Left renal cortex interstitium (tissue), 4 donors: ENCODE data around the gene CD200. TPM values are rescaled to one million over a fixed set of nuclear protein-coding genes. Genes with fewer than 3 reads are reported as not detected.
"Not testable (repeated sequence)": the region's sequence is repeated elsewhere in the genome, so short reads cannot be mapped to it uniquely, and the experiment has no call there.

Experiments used
- DNase-seq, 4 donors: peaks; one replicate each; pipeline ENCODE4 v3.0.0-alpha.2; 2013; ENCODE audit warnings: low read depth in 4 of 4, low spot score in 2 of 4, missing footprints in 1 of 4
- polyA plus RNA-seq, 4 donors: library from polyadenylated mRNA; unstranded; fragments of 120-200 nt; gene quantifications; one replicate each; pipeline ENCODE4 v1.2.1, GENCODE V29; 2013; ENCODE audit not compliant: insufficient read length in 4 of 4

Gene CD200
- polyA plus RNA-seq, 4 donors: 34.0 to 41.8 (median 36.5) TPM

GRCh38 chr3:112354642-112355306, 21.8 kb downstream of the CD200 start:
- no peak for DNase-seq

- no peak for DNase-seq
Measured at GRCh38 chr3:112355307-112355687, 22.3 kb downstream of the CD200 start.

GRCh38 chr3:112357930-112358780, 25.2 kb downstream of the CD200 start:
- no peak for DNase-seq

DNA sequence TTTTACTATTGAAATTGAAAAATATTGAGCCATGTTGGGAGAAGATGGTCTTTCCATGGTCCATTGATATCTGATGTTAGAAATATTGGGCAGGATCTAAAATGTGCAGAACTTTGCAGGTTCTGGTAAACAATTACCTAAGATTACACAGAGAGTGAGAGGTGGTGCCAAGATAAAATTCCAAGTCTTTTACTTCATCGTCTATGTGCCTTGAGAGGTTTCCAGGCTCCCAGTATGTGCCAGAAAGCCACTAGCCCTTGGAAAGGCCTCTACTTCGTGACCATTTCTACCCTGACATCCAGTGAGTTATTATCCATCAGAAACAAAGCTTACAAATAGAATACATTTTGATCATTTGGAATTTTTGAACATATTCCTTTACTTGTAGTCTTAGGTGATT, 27.6 kb downstream of the CD200 start:
- DNase-seq: no peak

DNA sequence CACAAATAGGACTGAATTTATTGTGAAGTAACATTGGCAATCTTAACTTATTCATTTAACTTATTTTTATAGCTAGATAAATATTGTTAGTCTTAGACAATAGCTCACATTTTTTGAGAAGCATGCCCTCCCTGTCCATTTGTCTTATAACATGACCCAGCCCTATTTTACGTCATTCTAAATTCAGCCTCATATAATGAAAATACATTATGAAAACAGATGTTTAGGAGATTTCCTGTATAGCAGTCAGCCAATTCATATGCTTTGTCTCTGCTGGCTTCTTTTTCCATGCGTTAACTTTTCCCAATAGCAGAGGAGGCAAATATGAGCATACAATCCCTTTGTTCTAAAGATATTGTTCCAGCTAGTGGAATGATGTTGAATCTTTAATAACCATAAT, 29.3 kb downstream of the CD200 start:
- DNase-seq: no peak

- DNase-seq: no peak
Measured at GRCh38 chr3:112364291-112364690, 31.3 kb downstream of the CD200 start.

DNA sequence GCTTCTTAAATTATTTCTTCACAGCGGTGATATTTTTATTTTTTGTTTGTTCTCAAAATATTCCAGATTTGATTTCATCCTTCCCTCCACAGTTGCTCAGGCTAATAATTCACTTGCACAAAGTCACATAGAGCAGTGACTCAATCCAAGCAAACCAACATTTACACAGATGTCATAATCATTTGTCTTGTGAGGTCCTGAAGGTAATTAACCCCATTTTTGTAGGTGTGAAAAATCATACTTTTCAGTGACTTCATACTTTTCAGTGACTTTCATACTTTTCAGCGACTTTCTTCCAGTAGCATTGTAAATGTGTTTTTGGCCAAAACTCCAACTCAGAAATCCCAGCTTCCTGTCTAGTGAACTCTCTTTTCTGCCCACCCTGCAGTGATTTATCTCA, 32.1 kb downstream of the CD200 start:
- no peak for DNase-seq

GRCh38 chr3:112365636-112366035, 32.7 kb downstream of the CD200 start:
- DNase-seq: no peak

GRCh38 chr3:112366522-112366921, 33.6 kb downstream of the CD200 start:
- no peak for DNase-seq

DNA sequence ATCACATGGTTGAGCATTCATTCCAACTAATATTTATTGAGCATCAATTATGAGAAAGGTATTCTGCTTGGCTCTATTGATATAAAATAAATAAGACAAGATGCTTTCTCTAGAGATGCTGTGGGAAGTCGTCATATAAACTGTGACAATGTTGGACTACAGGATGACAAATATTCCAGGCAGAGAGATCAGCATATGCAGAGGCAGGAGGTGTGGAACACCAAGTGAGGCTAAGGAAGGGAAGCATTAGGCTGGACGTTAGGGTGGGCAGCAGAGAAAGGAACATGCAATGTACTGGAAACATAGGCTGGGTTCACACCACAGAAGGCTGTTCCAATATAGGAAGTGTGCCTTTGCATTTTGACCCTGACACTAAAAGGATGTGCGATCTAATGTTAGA, 38.6 kb downstream of the CD200 start:
- no peak for DNase-seq

GRCh38 chr3:112372396-112372795, 39.4 kb downstream of the CD200 start:
- no peak for DNase-seq

GRCh38 chr3:112373476-112373875, 40.5 kb downstream of the CD200 start:
- no peak for DNase-seq

GRCh38 chr3:112373924-112374323, 41.0 kb downstream of the CD200 start:
- DNase-seq: no peak

GRCh38 chr3:112374333-112374734, 41.4 kb downstream of the CD200 start:
- DNase-seq: no peak

- no peak for DNase-seq
Measured at GRCh38 chr3:112375117-112375516, 42.2 kb downstream of the CD200 start.

- no peak for DNase-seq
Measured at GRCh38 chr3:112376241-112376911, 43.4 kb downstream of the CD200 start.

GRCh38 chr3:112376992-112377391, 44.0 kb downstream of the CD200 start:
- no peak for DNase-seq

GRCh38 chr3:112377568-112378071, 44.7 kb downstream of the CD200 start:
- DNase-seq: peak in 1 of 4 donors; percentile 53

DNA sequence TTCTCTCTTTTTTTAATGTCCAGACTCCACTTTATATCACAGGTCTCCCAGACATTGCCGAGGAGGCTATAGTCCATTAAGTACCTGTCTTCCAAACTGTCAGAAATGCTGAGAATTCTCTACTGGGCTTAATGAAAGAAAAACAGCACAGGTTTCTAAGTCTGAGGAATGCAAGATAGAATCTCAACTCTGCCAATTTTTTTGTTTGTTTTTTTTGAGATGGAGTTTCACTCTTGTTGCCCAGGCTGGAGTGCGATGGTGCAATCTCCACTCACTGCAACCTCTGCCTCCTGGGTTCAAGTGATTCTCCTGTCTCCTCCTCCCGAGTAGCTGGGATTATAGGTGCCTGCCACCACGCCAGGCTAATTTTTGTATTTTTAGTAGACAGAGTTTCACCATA, 45.4 kb downstream of the CD200 start:
- not testable (repeated sequence) for DNase-seq

DNA sequence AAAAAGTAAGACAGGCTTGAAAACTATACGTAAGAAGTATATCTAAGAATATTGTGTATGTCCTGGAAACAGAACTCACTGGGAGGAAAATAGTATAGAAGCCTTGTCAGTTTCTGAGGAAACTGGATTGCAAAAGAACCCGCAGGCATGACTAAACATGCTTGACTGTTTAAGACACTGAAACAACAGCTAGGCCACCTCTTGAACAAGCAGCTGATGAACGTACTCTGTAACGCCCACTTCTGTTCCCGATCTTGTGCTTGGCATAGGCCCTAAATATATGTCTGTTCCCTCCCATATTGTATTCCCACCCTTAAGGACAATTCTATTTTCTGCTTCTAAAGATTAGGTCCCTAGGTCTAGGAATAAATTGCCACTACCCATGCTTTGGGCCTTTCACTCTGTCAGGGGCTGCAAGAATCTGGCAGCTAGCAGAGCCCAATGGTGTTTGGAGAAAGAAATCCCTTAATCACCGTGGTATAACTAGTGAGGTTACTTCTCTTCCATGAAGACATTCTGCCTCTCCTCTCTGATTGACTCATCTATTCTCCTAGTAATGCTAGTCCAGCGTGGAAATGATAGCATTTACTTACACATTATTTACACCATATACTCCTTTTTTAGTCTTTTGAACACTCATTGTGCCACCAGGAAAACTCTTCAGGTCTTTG, 46.2 kb downstream of the CD200 start:
- no peak for DNase-seq
